ENCODE measurements around the gene PALLD. TPM values are rescaled to one million over a fixed set of nuclear protein-coding genes. Genes with fewer than 3 reads are reported as not detected.
"Not testable (repeated sequence)": the region's sequence is repeated elsewhere in the genome, so short reads cannot be mapped to it uniquely, and the experiment has no call there.

Gene PALLD
- total RNA-seq, 1 experiment from 2014 or later: 50.0 TPM

- not testable (repeated sequence) for DNase-seq (ENCODE audit: low read depth)
Measured at GRCh38 chr4:168702581-168703087, 205.8 kb downstream of the PALLD start.

- DNase-seq (ENCODE audit: low read depth): no peak
Measured at GRCh38 chr4:168705121-168705520, 208.3 kb downstream of the PALLD start.

GRCh38 chr4:168707205-168707604 lies 210.4 kb downstream of the PALLD start:
- peak; percentile 12 for DNase-seq (ENCODE audit: low read depth)

GRCh38 chr4:168708108-168708507 lies 211.3 kb downstream of the PALLD start:
- DNase-seq (ENCODE audit: low read depth): no peak

DNA sequence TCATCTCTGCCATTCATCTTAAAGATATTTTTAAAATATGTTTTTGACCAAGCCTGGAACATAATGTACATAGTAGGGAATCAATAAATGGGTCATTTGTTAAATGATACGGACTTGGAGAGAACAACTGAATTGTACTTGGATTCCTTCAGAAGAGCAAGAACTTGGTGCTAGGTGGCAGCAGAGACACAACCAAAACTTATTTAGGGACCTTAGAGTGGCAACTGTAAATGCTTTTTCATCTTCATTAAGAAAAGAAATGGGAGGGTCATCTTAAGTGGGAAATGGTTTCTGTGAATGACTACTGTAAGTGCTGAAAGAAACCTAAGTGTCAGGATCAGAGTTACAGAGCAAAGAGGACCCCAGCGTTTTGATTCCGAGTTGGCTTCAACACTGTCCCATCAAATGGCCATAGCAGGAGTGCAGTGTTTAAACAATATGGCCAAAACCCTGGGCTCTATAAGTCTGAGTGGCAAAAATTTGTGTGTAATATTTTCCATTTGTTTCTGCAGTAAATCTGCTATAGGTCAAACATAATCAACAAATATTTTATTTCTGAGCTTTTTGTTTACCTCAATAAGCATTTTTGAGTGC lies 213.6 kb downstream of the PALLD start:
- no peak for DNase-seq (ENCODE audit: low read depth)

GRCh38 chr4:168711197-168712140 lies 214.6 kb downstream of the PALLD start:
- DNase-seq (ENCODE audit: low read depth): peak; percentile 23

DNA sequence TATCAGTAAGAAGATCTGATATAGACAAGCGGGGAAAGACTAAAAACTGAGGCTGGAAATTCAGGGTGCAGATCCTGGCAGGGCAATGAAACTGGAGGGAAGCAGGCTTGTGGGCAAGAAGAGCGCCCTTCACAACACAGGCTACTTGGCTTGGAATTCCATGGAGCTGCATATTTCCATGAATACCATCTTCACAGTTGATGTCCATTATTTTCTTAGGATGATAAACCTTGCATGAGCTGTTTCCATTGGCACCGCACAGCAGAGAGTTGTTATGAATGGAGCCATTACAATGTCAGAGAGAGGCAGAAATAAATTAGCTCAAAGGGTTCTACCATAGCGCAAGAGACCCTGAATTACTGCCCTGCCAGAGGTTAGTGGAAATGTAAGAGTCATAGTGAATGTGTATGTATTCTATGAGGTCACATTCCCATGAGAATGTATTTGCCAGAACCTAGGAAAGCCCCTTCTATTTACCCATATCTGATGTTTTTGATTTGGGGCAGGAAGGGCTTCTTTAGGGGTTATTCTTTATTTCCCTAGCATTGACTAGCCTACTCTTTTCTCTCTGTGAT lies 215.6 kb downstream of the PALLD start:
- no peak for DNase-seq (ENCODE audit: low read depth)

GRCh38 chr4:168713253-168713652 lies 216.4 kb downstream of the PALLD start:
- no peak for DNase-seq (ENCODE audit: low read depth)

DNA sequence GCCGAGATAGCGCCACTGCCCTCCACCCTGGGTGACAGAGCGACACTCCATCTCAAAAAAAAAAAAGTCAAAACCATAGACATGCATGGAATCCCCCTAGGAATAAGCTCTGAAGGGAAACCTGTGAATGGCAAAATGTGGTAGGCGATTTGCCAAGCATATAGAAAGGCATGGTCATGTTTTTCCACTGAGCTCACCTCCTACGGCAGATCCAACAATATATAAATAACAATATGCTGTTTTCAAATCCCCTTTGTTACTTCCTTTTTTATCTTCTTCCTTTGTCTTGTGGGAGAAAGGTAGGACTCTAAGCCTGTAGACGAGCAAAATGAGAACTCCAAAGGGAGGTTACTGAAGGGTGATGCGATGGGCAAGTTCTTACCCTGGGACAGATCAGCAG lies 219.0 kb downstream of the PALLD start:
- DNase-seq (ENCODE audit: low read depth): no peak

DNA sequence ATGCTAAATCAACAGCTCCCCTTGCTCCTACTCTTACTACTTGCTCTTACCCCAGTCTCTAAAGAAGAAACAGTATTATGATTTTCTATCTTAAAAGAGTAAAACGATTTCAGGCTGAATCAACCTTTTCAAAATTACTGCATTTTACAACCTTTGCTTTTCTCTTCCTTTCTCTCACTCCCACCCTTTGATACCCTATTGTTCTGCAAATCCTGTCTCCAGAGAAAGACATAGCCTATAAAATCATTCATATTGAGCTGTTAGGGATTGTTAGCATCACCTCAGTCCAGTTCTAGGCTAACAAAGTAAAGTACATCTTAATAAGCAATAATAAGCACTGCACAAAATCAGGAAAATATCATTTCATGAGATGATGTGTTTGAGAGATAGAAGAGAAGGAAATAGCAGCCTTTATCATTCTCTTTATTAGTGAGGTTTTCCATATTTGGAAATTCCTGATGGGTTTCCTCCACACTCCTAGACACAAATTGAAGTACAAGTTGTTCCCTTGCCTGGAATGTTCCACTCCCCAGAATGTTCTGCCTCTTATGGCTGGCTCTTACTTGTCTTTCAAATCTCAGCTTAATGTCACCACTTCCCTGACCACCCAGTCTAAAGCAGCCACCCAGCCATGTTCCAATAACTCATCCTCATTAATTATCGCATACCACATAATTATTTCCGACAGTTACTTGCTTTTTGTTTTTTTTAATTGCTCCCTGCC lies 219.7 kb downstream of the PALLD start:
- no peak for DNase-seq (ENCODE audit: low read depth)

DNA sequence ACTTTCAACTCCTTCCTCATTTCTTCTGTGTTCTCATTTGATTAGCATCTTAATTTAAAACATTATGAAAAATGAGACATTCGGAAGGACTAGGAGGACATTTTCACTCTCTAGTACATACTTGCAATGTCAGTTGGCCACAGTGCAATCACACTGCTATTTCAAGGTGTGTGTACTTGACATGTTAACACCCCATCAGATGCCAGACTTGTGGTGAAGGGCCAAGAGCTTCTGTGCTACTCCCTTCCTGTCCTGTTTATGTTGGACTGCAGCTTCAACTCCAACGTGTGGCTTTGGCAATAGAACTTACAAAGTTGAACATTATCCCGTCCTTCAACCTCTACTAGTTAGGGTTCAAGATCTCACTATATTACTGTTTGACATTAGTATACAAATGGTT lies 221.0 kb downstream of the PALLD start:
- peak; percentile 5 for DNase-seq (ENCODE audit: low read depth)

- no peak for DNase-seq (ENCODE audit: low read depth)
Measured at GRCh38 chr4:168719725-168720124, 222.9 kb downstream of the PALLD start.

GRCh38 chr4:168720396-168720900 lies 223.6 kb downstream of the PALLD start:
- DNase-seq (ENCODE audit: low read depth): no peak

GRCh38 chr4:168722391-168722790 lies 225.5 kb downstream of the PALLD start:
- no peak for DNase-seq (ENCODE audit: low read depth)

DNA sequence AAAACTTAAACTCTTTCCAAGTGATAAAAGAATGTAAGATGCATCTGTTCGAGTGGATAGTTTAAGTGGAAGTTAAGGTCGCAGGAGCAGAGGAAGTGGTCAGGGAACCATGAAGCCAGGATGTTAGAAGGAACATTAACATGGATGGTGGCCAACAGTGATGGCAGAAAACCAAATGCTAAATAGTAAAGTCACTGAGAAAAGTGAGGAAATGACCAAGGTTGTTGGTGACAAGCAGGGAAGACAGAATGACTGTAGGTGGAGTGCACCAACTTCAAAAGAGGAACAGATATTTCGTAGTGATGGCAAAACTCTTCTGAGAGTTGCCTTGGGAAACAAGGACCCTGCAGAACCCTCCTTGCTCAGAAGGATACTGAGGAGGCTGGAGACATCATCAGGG lies 226.2 kb downstream of the PALLD start:
- no peak for DNase-seq (ENCODE audit: low read depth)

- DNase-seq (ENCODE audit: low read depth): no peak
Measured at GRCh38 chr4:168723569-168723968, 226.7 kb downstream of the PALLD start.

GRCh38 chr4:168724243-168724642 lies 227.4 kb downstream of the PALLD start:
- DNase-seq (ENCODE audit: low read depth): no peak

GRCh38 chr4:168724686-168725411 lies 228.0 kb downstream of the PALLD start:
- no peak for DNase-seq (ENCODE audit: low read depth)

DNA sequence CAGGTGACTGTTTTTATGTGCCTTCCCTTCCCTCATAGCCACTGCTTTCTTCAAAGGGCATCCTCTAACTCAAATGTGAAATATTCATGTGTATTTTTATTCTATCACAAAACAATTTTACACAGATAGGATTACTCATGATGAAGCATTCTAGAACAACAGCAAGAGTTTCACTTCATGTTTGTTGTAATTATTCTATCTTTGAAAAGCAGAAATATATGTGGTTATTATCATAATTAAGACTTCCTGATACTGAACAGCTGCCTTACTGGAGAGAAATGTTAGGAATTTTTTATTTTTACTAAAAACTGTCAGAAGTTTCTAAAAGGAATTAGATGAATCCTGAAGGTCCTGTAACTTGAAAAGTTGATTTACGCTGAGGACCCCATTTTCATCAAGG lies 229.1 kb downstream of the PALLD start:
- DNase-seq (ENCODE audit: low read depth): no peak

GRCh38 chr4:168727181-168727580 lies 230.3 kb downstream of the PALLD start:
- not testable (repeated sequence) for DNase-seq (ENCODE audit: low read depth)
